ENCODE measurements around the gene TSKS.
A peak's percentile ranks its signal among the peaks of the same experiment; 100 is the strongest.

Gene TSKS

GRCh38 chr19:49713236-49713845 lies 49.8 kb downstream of the TSKS start:
- Histone ChIP-seq H3K9me3 (ENCODE audit: control insufficient read depth, insufficient read depth, low read length) (no peaks in the 10 kb centered on the region), H3K27ac (ENCODE audit: low read depth, low read length) (no peak overlapping the region), H3K4me3 (ENCODE audit: low read depth, low read length) (no peak overlapping the region)

GRCh38 chr19:49712397-49712859 lies 50.7 kb downstream of the TSKS start:
- no peak overlapping the region for H3K9ac ChIP-seq (ENCODE audit: low read depth, low read length)
- H3K27ac ChIP-seq (ENCODE audit: low read depth, low read length): no peak overlapping the region
- no peaks in the 10 kb centered on the region for H3K27me3 ChIP-seq (ENCODE audit: control insufficient read depth, insufficient read depth, low read length)
- no peaks in the 10 kb centered on the region for H3K4me1 ChIP-seq (ENCODE audit: control insufficient read depth, insufficient read depth, low read length)
- no peak overlapping the region for H3K4me3 ChIP-seq (ENCODE audit: low read depth, low read length)
- H3K36me3 ChIP-seq (ENCODE audit: control insufficient read depth, insufficient read depth, low read length): 0 out of 2 replicates have a peak, but pooled peaks cover 3% of the 10 kb centered on the region
- H3K9me3 ChIP-seq (ENCODE audit: control insufficient read depth, insufficient read depth, low read length): no peaks in the 10 kb centered on the region

More at GRCh38 chr19:49713236-49713845, 49.8 kb downstream of the TSKS start:
- Histone ChIP-seq H3K4me1 (ENCODE audit: control insufficient read depth, insufficient read depth, low read length) (no peaks in the 10 kb centered on the region), H3K9ac (ENCODE audit: low read depth, low read length) (no peak overlapping the region), H3K36me3 (ENCODE audit: control insufficient read depth, insufficient read depth, low read length) (0 out of 2 replicates have a peak, but pooled peaks cover 3% of the 10 kb centered on the region), H3K27me3 (ENCODE audit: control insufficient read depth, insufficient read depth, low read length) (no peaks in the 10 kb centered on the region)

GRCh38 chr19:49710372-49710951 lies 52.6 kb downstream of the TSKS start:
- Histone ChIP-seq H3K27me3 (ENCODE audit: control insufficient read depth, insufficient read depth, low read length) (no peaks in the 10 kb centered on the region), H3K4me1 (ENCODE audit: control insufficient read depth, insufficient read depth, low read length) (no peaks in the 10 kb centered on the region), H3K36me3 (ENCODE audit: control insufficient read depth, insufficient read depth, low read length) (0 out of 2 replicates have a peak, but pooled peaks cover 5% of the 10 kb centered on the region), H3K9me3 (ENCODE audit: control insufficient read depth, insufficient read depth, low read length) (no peaks in the 10 kb centered on the region), H3K9ac (ENCODE audit: low read depth, low read length) (no peak overlapping the region), H3K4me3 (ENCODE audit: low read depth, low read length) (no peak overlapping the region), H3K27ac (ENCODE audit: low read depth, low read length) (no peak overlapping the region)

- Histone ChIP-seq H3K4me1 (ENCODE audit: control insufficient read depth, insufficient read depth, low read length) (no peaks in the 10 kb centered on the region), H3K9me3 (ENCODE audit: control insufficient read depth, insufficient read depth, low read length) (no peaks in the 10 kb centered on the region), H3K4me3 (ENCODE audit: low read depth, low read length) (no peak overlapping the region), H3K27me3 (ENCODE audit: control insufficient read depth, insufficient read depth, low read length) (no peaks in the 10 kb centered on the region), H3K36me3 (ENCODE audit: control insufficient read depth, insufficient read depth, low read length) (0 out of 2 replicates have a peak, but pooled peaks cover 6% of the 10 kb centered on the region), H3K27ac (ENCODE audit: low read depth, low read length) (no peak overlapping the region), H3K9ac (ENCODE audit: low read depth, low read length) (no peak overlapping the region)
These were observed 57.2 kb downstream of the TSKS start for GRCh38 chr19:49705919-49706318.

GRCh38 chr19:49704888-49705642 lies 58.0 kb downstream of the TSKS start:
- Histone ChIP-seq H3K27ac (ENCODE audit: low read depth, low read length) (no peak overlapping the region), H3K4me3 (ENCODE audit: low read depth, low read length) (no peak overlapping the region), H3K36me3 (ENCODE audit: control insufficient read depth, insufficient read depth, low read length) (0 out of 2 replicates have a peak, but pooled peaks cover 2% of the 10 kb centered on the region)

GRCh38 chr19:49701271-49701786 lies 61.8 kb downstream of the TSKS start:
- Histone ChIP-seq H3K9ac (ENCODE audit: low read depth, low read length) (no peak overlapping the region), H3K9me3 (ENCODE audit: control insufficient read depth, insufficient read depth, low read length) (no peaks in the 10 kb centered on the region), H3K27me3 (ENCODE audit: control insufficient read depth, insufficient read depth, low read length) (no peaks in the 10 kb centered on the region; the same call in 1 of the 2 replicates), H3K27ac (ENCODE audit: low read depth, low read length) (no peak overlapping the region), H3K4me1 (ENCODE audit: control insufficient read depth, insufficient read depth, low read length) (no peaks in the 10 kb centered on the region), H3K36me3 (ENCODE audit: control insufficient read depth, insufficient read depth, low read length) (0 out of 2 replicates have a peak, but pooled peaks cover 2% of the 10 kb centered on the region), H3K4me3 (ENCODE audit: low read depth, low read length) (peak overlapping the region; percentile 50; the same call in 1 of the 2 replicates)

More at GRCh38 chr19:49704888-49705642, 58.0 kb downstream of the TSKS start:
- no peaks in the 10 kb centered on the region; the same call in 1 of the 2 replicates for H3K27me3 ChIP-seq (ENCODE audit: control insufficient read depth, insufficient read depth, low read length)
- no peaks in the 10 kb centered on the region for H3K9me3 ChIP-seq (ENCODE audit: control insufficient read depth, insufficient read depth, low read length)
- no peak overlapping the region for H3K9ac ChIP-seq (ENCODE audit: low read depth, low read length)
- no peaks in the 10 kb centered on the region for H3K4me1 ChIP-seq (ENCODE audit: control insufficient read depth, insufficient read depth, low read length)

- no peak overlapping the region for H3K9ac ChIP-seq (ENCODE audit: low read depth, low read length)
- no peaks in the 10 kb centered on the region for H3K4me1 ChIP-seq (ENCODE audit: control insufficient read depth, insufficient read depth, low read length)
- H3K27ac ChIP-seq (ENCODE audit: low read depth, low read length): no peak overlapping the region
- H3K4me3 ChIP-seq (ENCODE audit: low read depth, low read length): no peak overlapping the region
- H3K36me3 ChIP-seq (ENCODE audit: control insufficient read depth, insufficient read depth, low read length): 0 out of 2 replicates have a peak, but pooled peaks cover 2% of the 10 kb centered on the region
- no peaks in the 10 kb centered on the region; the same call in 1 of the 2 replicates for H3K27me3 ChIP-seq (ENCODE audit: control insufficient read depth, insufficient read depth, low read length)
- H3K9me3 ChIP-seq (ENCODE audit: control insufficient read depth, insufficient read depth, low read length): no peaks in the 10 kb centered on the region
These were observed 62.5 kb downstream of the TSKS start for GRCh38 chr19:49700563-49700962.

GRCh38 chr19:49699364-49699763 lies 63.7 kb downstream of the TSKS start:
- Histone ChIP-seq H3K27ac (ENCODE audit: low read depth, low read length) (no peak overlapping the region), H3K4me1 (ENCODE audit: control insufficient read depth, insufficient read depth, low read length) (no peaks in the 10 kb centered on the region), H3K9ac (ENCODE audit: low read depth, low read length) (no peak overlapping the region), H3K27me3 (ENCODE audit: control insufficient read depth, insufficient read depth, low read length) (no peaks in the 10 kb centered on the region; the same call in 1 of the 2 replicates), H3K4me3 (ENCODE audit: low read depth, low read length) (no peak overlapping the region), H3K9me3 (ENCODE audit: control insufficient read depth, insufficient read depth, low read length) (no peaks in the 10 kb centered on the region), H3K36me3 (ENCODE audit: control insufficient read depth, insufficient read depth, low read length) (no peaks in the 10 kb centered on the region)

GRCh38 chr19:49696865-49697264 lies 66.2 kb downstream of the TSKS start:
- Histone ChIP-seq H3K36me3 (ENCODE audit: control insufficient read depth, insufficient read depth, low read length) (no peaks in the 10 kb centered on the region), H3K27ac (ENCODE audit: low read depth, low read length) (no peak overlapping the region), H3K9ac (ENCODE audit: low read depth, low read length) (no peak overlapping the region), H3K9me3 (ENCODE audit: control insufficient read depth, insufficient read depth, low read length) (no peaks in the 10 kb centered on the region), H3K4me3 (ENCODE audit: low read depth, low read length) (no peak overlapping the region), H3K4me1 (ENCODE audit: control insufficient read depth, insufficient read depth, low read length) (no peaks in the 10 kb centered on the region), H3K27me3 (ENCODE audit: control insufficient read depth, insufficient read depth, low read length) (no peaks in the 10 kb centered on the region; the same call in 1 of the 2 replicates)

- Histone ChIP-seq H3K4me3 (ENCODE audit: low read depth, low read length) (no peak overlapping the region), H3K9ac (ENCODE audit: low read depth, low read length) (no peak overlapping the region), H3K4me1 (ENCODE audit: control insufficient read depth, insufficient read depth, low read length) (peaks cover 5% of the 10 kb centered on the region; the same call in 1 of the 2 replicates), H3K27ac (ENCODE audit: low read depth, low read length) (no peak overlapping the region), H3K9me3 (ENCODE audit: control insufficient read depth, insufficient read depth, low read length) (no peaks in the 10 kb centered on the region), H3K27me3 (ENCODE audit: control insufficient read depth, insufficient read depth, low read length) (no peaks in the 10 kb centered on the region; the same call in 1 of the 2 replicates), H3K36me3 (ENCODE audit: control insufficient read depth, insufficient read depth, low read length) (no peaks in the 10 kb centered on the region)
These were observed 67.0 kb downstream of the TSKS start for GRCh38 chr19:49696115-49696514.

Measured in HUES48 (cell line).